GM18867 (cell line): Measurements from ENCODE around the gene KCNC1.

Source experiments
- ATAC-seq: cut with Tn5 transposase; IDR thresholded peaks from one replicate; pipeline ENCODE4 v1.9.1; 2021; ENCODE audit warnings: mild to moderate bottlenecking, moderate library complexity; ENCODE audit not compliant: unreplicated experiment

Gene KCNC1

DNA sequence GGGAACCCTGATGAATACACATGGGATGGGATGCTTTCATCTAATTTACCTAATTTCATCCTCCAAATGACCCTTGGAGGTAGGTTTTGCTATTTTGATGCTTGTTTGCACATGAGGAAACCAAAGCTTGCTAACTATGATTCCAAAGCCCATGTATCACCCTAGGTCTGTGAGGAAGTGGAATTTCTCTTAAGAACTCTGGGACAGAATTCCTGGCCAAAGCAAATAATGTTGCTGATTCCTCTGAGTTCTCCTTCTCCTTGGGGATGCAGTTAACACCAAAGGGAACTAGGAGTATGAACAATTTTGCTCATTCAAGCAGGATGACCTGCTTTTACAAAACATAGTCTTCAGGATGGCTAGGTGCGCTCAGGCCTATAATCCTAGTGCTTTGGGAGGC lies 80.0 kb downstream of the KCNC1 start:
- ATAC-seq = no peak

DNA sequence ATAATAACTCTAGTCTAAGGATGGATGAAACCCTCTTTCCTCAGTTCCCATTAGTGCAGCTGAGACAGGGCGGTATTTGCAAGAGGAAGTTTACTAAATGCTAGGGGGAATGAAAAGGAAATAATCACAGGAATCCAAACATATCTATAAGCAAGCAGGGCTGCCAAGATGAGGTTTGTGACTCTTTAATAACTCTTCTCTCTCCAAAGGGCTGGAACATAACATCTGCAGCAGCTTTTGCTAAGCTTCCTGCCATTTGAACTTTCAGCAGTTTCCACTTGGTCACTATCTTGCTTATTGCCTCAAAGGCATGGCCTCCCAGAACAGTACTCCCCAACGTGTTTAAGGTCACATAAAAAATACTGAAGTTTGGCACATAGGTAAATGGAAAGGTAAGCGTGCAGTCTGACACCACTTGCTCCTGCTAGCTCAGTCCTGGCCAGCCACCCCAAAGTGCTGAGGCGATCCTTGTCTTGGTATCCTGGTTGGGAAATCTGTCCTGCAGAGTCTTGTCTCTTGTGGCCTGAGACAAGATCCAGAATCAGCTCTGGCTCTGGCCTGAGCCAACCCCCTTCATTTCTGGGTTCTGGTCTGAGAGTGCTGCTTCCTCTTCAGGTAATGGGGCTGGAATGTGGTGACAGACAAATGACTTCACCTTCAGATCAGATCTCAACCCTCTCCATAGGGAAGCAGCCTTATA lies 81.8 kb downstream of the KCNC1 start:
- no peak for ATAC-seq

DNA sequence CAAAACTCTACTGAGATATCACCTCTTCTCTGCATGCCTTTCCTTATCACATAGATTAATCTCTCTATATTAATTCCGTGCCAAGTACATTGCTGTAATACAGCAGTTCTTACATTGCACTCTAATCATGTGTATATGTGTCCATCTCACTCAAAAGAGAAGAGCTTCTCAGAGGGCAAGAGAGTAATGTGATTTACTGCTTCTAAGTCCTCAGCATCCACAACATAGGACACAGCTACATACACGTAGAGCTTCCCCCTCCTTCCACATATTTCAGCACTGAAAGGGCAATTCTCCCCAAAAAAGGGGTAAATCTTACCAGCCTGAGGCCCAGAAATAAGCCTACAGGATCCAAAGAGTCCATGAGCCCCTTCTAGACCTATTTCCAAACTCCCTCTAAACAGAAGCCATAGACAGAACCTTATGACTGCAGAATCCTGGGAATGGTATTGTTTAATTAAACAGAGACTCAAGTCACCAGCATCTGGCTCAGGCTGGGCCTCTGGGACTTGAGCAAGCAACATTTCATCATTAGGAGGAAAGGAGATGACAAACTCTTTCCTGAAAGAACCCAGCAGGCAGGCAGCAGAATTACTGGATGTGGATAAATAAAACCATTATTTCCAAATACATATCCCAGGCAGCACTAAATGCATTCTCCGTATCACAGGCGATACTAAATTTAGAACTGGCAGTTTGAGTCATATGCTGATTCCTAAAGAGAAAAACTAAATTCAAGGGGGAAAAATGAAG lies 87.2 kb downstream of the KCNC1 start:
- no peak for ATAC-seq

DNA sequence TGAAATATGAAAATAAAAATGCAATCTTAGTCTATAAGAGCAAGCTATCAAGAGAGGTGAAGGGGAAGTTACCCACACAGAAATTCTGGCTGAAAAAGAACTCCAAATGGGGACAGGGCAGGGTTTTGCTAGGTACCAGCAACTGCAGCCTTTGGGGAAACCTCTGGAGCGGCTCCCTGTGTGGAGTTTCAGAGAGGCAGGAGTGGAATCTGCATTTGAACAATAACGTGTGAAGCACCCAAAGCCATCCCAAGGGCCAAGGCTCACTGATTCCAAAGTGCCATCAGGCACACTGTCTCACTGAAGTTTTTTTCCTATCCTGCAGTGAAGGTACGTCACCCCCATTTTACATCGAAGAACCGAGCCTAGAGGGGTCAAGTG lies 87.8 kb downstream of the KCNC1 start:
- no peak for ATAC-seq

DNA sequence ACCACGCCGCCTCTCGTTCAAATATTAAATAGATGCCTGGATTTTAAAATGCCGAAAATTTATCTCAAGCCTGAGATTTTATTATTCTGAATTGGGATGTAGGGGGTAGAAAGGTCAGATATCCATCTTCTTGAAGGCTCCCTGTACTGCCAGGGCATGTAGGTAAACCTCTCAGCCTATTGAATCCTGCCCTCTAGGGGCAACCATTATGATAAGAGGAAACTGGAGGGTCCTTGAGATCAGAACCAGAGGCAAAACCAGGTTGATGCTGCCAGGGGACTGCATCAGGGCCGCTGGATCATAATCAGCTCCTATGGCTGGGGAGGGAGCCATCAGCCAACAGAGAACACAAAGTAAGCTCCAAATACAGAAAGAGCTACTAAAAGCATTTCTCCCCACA lies 92.4 kb downstream of the KCNC1 start:
- ATAC-seq = no peak

DNA sequence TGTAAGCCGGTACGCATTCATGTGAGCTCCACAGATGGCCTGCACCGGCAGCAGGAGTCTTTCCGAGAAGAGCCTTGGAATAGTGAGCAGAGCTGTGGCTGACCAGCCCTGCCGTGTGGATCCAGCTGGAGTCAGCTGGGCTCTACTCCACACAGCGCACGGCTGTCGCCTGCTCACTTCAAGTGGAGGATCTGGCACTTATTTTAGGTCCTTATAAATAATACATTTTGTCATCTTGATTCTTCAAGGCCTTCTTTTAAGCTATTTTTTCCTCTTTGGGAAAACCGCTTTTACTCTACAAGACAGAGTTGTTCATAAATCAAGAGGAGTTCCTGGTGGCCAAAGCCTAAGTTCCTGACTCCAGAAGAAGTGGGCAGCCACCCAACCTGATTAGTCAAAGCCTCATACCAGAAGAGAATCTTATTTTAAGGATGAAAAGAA lies 93.8 kb downstream of the KCNC1 start:
- ATAC-seq = no peak

DNA sequence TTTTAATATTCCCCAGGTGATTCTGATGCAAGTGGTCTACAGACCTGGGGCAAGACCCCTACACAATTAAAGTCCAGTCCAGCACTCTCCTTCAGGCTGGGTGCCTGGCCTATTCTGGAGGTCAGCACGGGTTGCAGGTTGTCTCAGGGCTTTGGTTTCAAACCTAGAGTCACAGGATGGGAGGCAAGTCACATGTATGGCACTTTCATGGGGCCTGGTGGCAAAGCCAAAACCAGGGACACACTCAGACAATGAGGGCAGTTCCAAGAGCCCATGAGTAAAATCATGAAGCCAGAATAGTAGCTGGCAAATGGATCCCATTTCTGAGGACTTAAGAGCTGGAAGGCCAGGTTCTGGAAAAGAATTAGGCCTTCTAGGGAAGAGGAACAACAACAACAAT lies 96.6 kb downstream of the KCNC1 start:
- ATAC-seq = no peak

DNA sequence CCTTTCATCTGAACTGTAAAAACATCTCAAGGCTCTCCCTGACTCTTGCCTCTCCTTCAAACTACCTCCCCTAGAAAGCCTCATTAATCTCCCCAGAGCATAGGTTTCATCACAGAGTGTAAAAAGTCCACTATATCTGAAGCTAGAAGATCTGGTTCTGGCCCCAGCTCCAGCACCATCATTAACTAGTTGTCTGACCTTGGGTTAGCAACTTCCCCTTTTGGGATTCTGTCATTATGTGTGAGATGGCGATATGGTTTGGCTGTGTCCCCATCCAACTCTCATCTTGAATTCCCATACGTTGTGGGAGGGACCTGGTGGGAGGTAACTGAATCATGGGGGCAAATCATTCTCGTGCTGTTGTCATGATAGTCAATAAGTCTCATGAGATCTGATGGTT lies 97.3 kb downstream of the KCNC1 start:
- no peak for ATAC-seq
